ENCODE results near the gene SH2D3A. TPM values are rescaled to one million over a fixed set of nuclear protein-coding genes. Genes with fewer than 3 reads are reported as not detected.

The SH2D3A gene
- total RNA-seq, 1 donor from 2014 or later, result 17.4 TPM

- H3K27ac Mint-ChIP-seq, result no peak overlapping the region
- H3K36me3 Mint-ChIP-seq, result no peaks in the 10 kb centered on the region
- TF ChIP-seq CTCF (conservative IDR thresholded peaks at IDR 0.05), result no peak
- H3K4me3 Mint-ChIP-seq, result no peak overlapping the region
- no peak for DNase-seq (ENCODE audit: extremely low spot score, unreplicated experiment)
- H3K4me1 Mint-ChIP-seq (ENCODE audit: unreplicated experiment), result no peaks in the 10 kb centered on the region
- H3K27me3 Mint-ChIP-seq, result peaks cover 4% of the 10 kb centered on the region
- peaks cover 5% of the 10 kb centered on the region for H3K9me3 Mint-ChIP-seq
These were observed 42.0 kb upstream of the SH2D3A start for GRCh38 chr19:6809262-6809661.

GRCh38 chr19:6808494-6808893 lies 41.3 kb upstream of the SH2D3A start:
- TF ChIP-seq CTCF (conservative IDR thresholded peaks at IDR 0.05), result no peak
- peaks cover 4% of the 10 kb centered on the region for H3K27me3 Mint-ChIP-seq
- peaks cover 5% of the 10 kb centered on the region for H3K9me3 Mint-ChIP-seq
- no peaks in the 10 kb centered on the region for H3K4me1 Mint-ChIP-seq (ENCODE audit: unreplicated experiment)
- H3K27ac Mint-ChIP-seq, result no peak overlapping the region
- no peak overlapping the region for H3K4me3 Mint-ChIP-seq
- DNase-seq (ENCODE audit: extremely low spot score, unreplicated experiment), result no peak
- H3K36me3 Mint-ChIP-seq, result no peaks in the 10 kb centered on the region

- Mint-ChIP-seq H3K9me3 (peaks cover 5% of the 10 kb centered on the region), H3K27me3 (peaks cover 4% of the 10 kb centered on the region), H3K27ac (no peak overlapping the region), H3K36me3 (no peaks in the 10 kb centered on the region), H3K4me1 (ENCODE audit: unreplicated experiment) (no peaks in the 10 kb centered on the region), H3K4me3 (no peak overlapping the region)
- no peak for TF ChIP-seq CTCF (conservative IDR thresholded peaks at IDR 0.05)
- DNase-seq (ENCODE audit: extremely low spot score, unreplicated experiment), result no peak
These were observed 40.1 kb upstream of the SH2D3A start for GRCh38 chr19:6807291-6807690.

- DNase-seq (ENCODE audit: extremely low spot score, unreplicated experiment), result no peak
- Mint-ChIP-seq H3K4me3 (no peak overlapping the region), H3K9me3 (peaks cover 4% of the 10 kb centered on the region), H3K27ac (no peak overlapping the region), H3K4me1 (ENCODE audit: unreplicated experiment) (no peaks in the 10 kb centered on the region), H3K27me3 (peaks cover 7% of the 10 kb centered on the region), H3K36me3 (no peaks in the 10 kb centered on the region)
- no peak for TF ChIP-seq CTCF (conservative IDR thresholded peaks at IDR 0.05)
These were observed 39.3 kb upstream of the SH2D3A start for GRCh38 chr19:6806488-6806887.

- no peak for TF ChIP-seq CTCF (conservative IDR thresholded peaks at IDR 0.05)
- peaks cover 8% of the 10 kb centered on the region for H3K9me3 Mint-ChIP-seq
- no peaks in the 10 kb centered on the region for H3K4me1 Mint-ChIP-seq (ENCODE audit: unreplicated experiment)
- peaks cover 7% of the 10 kb centered on the region for H3K27me3 Mint-ChIP-seq
- DNase-seq (ENCODE audit: extremely low spot score, unreplicated experiment), result no peak
- no peak overlapping the region for H3K27ac Mint-ChIP-seq
- no peaks in the 10 kb centered on the region for H3K36me3 Mint-ChIP-seq
- no peak overlapping the region for H3K4me3 Mint-ChIP-seq
These were observed 35.8 kb upstream of the SH2D3A start for GRCh38 chr19:6803036-6803404.

Data from type B pancreatic cell (in vitro differentiated cells).